Ishikawa (cell line): ENCODE measurements around the gene CD1E.

ENCODE experiments used
- CREB1 ChIP-seq: IDR thresholded peaks from 2 replicates; pipeline ENCODE4 v1.6.1; 2012; ENCODE audit warnings: low read depth
- EGR1 ChIP-seq: IDR thresholded peaks from 2 replicates; pipeline ENCODE4 v1.6.1; 2012
- NFIC ChIP-seq: IDR thresholded peaks from 2 replicates; pipeline ENCODE4 v1.6.1; 2012
- RAD21 ChIP-seq: IDR thresholded peaks from 2 replicates; pipeline ENCODE4 v1.6.1; 2012; ENCODE audit warnings: low read depth
- TAF1 ChIP-seq: IDR thresholded peaks from 2 replicates; pipeline ENCODE4 v1.6.1; 2012; ENCODE audit warnings: low read depth, mild to moderate bottlenecking
- TCF12 ChIP-seq: IDR thresholded peaks from 2 replicates; pipeline ENCODE4 v1.6.1; 2012; ENCODE audit warnings: low read depth
- YY1 ChIP-seq: IDR thresholded peaks from 2 replicates; pipeline ENCODE4 v1.6.1; 2012; ENCODE audit warnings: low read depth
- TF ChIP-seq, protein P1 (sequence below): IDR thresholded peaks from 2 replicates; pipeline ENCODE4 v1.6.1; 2012
- TF ChIP-seq, protein P2 (sequence below): IDR thresholded peaks from 2 replicates; pipeline ENCODE4 v1.6.1; 2012

DNA sequence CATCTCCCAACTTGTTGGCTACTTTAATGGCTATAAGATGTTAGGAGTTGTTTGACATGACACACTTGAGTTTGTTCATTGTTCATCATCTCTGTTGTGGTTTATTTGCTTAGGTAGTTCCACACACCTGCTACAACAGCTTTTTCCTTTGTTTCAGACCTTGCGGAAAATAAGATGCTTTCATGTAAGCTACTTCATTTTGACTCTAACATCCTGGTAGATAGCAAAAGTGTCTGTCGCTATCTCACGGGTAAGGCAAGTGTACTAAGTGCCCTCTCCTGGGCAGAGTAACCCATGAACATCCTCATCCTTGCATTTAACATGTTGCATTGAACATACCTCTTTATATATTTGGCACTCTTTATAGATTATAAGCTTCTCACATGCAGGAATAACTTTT is 47.2 kb downstream of the CD1E start:
- TF ChIP-seq TAF1 (no peak), YY1 (no peak), EGR1 (no peak), RAD21 (no peak), NFIC (no peak), CREB1 (no peak), TCF12 (no peak)
- TF ChIP-seq, protein P1, sequence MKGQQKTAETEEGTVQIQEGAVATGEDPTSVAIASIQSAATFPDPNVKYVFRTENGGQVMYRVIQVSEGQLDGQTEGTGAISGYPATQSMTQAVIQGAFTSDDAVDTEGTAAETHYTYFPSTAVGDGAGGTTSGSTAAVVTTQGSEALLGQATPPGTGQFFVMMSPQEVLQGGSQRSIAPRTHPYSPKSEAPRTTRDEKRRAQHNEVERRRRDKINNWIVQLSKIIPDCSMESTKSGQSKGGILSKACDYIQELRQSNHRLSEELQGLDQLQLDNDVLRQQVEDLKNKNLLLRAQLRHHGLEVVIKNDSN, result no peak
- TF ChIP-seq, protein P2, sequence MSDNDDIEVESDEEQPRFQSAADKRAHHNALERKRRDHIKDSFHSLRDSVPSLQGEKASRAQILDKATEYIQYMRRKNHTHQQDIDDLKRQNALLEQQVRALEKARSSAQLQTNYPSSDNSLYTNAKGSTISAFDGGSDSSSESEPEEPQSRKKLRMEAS, result no peak
